Bladder microvascular endothelial cell (primary cell): ENCODE results near the gene BCAN. TPM values are rescaled to one million over a fixed set of nuclear protein-coding genes. Genes with fewer than 3 reads are reported as not detected.

Experiments
- total RNA-seq: library from RNA; depleted of rRNA; stranded (reverse); fragments of >200 nt; gene quantifications from 2 replicates; pipeline ENCODE4 v1.2.3, GENCODE V29; 2014

BCAN gene, protein sequence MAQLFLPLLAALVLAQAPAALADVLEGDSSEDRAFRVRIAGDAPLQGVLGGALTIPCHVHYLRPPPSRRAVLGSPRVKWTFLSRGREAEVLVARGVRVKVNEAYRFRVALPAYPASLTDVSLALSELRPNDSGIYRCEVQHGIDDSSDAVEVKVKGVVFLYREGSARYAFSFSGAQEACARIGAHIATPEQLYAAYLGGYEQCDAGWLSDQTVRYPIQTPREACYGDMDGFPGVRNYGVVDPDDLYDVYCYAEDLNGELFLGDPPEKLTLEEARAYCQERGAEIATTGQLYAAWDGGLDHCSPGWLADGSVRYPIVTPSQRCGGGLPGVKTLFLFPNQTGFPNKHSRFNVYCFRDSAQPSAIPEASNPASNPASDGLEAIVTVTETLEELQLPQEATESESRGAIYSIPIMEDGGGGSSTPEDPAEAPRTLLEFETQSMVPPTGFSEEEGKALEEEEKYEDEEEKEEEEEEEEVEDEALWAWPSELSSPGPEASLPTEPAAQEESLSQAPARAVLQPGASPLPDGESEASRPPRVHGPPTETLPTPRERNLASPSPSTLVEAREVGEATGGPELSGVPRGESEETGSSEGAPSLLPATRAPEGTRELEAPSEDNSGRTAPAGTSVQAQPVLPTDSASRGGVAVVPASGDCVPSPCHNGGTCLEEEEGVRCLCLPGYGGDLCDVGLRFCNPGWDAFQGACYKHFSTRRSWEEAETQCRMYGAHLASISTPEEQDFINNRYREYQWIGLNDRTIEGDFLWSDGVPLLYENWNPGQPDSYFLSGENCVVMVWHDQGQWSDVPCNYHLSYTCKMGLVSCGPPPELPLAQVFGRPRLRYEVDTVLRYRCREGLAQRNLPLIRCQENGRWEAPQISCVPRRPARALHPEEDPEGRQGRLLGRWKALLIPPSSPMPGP
- total RNA-seq: not detected in 2 replicates

DNA sequence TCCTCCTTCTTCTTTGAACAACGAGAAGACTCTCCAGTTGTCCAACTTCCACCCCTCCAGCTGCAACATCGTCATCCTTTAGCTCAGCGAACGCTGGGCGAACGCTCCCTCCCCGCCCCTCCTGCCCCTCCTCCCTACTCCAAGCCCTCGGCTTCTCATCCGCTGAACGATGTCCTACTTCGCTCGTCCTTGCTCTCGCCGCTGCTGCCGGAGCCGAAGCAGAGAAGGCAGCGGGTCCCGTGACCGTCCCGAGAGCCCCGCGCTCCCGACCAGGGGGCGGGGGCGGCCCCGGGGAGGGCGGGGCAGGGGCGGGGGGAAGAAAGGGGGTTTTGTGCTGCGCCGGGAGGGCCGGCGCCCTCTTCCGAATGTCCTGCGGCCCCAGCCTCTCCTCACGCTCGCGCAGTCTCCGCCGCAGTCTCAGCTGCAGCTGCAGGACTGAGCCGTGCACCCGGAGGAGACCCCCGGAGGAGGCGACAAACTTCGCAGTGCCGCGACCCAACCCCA is at the start of gene BCAN:
Gene BCAN (plus strand): TSS at position 357 of the 504 bp plus-strand sequence. CDS start 3,938 bp downstream, outside the sequence.

GRCh38 chr1:156601122-156601830 is 40.6 kb upstream of the BCAN start, which contains the start of gene GPATCH4:
TSS of gene GPATCH4 (minus strand) at chr1:156601479.

GRCh38 chr1:156618853-156619581 is 22.9 kb upstream of the BCAN start, which contains the start of gene HAPLN2:
TSS of gene HAPLN2 (plus strand) at chr1:156619415. CDS start at chr1:156623491, 4,076 bp downstream.

GRCh38 chr1:156676820-156677615 is 35.1 kb downstream of the BCAN start, which contains the start of gene NES:
TSS of gene NES (minus strand) at chr1:156677407. CDS start at chr1:156677264, 143 bp downstream.

GRCh38 chr1:156705321-156705917 is 63.5 kb downstream of the BCAN start, which contains the start of gene CRABP2:
TSS of gene CRABP2 (minus strand) at chr1:156705583. CDS start at chr1:156705446, 137 bp downstream.

Other genes starting within 250 kb of the BCAN start
- gene MEF2D, start 141.3 kb upstream of the BCAN start, total RNA-seq: 4.7 and 11.6 TPM in 2 replicates
- gene IQGAP3, start 69.6 kb upstream of the BCAN start, total RNA-seq: 17.2 and 21.5 TPM in 2 replicates
- gene TTC24, start 62.4 kb upstream of the BCAN start, total RNA-seq: not detected in 2 replicates
- 52.5 and 61.0 TPM in 2 replicates for gene NAXE, start 50.3 kb upstream of the BCAN start, total RNA-seq
- gene GPATCH4, start 40.6 kb upstream of the BCAN start, total RNA-seq: 11.2 and 25.0 TPM in 2 replicates
- not detected in 2 replicates for gene HAPLN2, start 22.7 kb upstream of the BCAN start, total RNA-seq
- gene NES, start 35.3 kb downstream of the BCAN start, total RNA-seq: 81.5 and 125 TPM in 2 replicates
- gene CRABP2, start 63.5 kb downstream of the BCAN start, total RNA-seq: not detected in 2 replicates
- gene METTL25B, start 86.4 kb downstream of the BCAN start, total RNA-seq: 5.7 and 13.2 TPM in 2 replicates
- 4.4 and 9.9 TPM in 2 replicates for gene ISG20L2, start 86.6 kb downstream of the BCAN start, total RNA-seq
- gene MRPL24, start 99.0 kb downstream of the BCAN start, total RNA-seq: 38.3 and 49.1 TPM in 2 replicates
- 155 and 276 TPM in 2 replicates for gene HDGF, start 109.6 kb downstream of the BCAN start, total RNA-seq
- 8.1 and 16.3 TPM in 2 replicates for gene PRCC, start 125.4 kb downstream of the BCAN start, total RNA-seq
- not detected in 2 replicates for gene SH2D2A, start 174.7 kb downstream of the BCAN start, total RNA-seq
- gene INSRR, start 217.0 kb downstream of the BCAN start, total RNA-seq: not detected in 2 replicates
- gene NTRK1, start 218.7 kb downstream of the BCAN start, total RNA-seq: 0.06 TPM in 1 of 2 replicates, not detected in the other